ENCODE measurements around the gene MACIR. TPM values are rescaled to one million over a fixed set of nuclear protein-coding genes. Genes with fewer than 3 reads are reported as not detected.

The MACIR gene, protein sequence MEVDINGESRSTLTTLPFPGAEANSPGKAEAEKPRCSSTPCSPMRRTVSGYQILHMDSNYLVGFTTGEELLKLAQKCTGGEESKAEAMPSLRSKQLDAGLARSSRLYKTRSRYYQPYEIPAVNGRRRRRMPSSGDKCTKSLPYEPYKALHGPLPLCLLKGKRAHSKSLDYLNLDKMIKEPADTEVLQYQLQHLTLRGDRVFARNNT
- total RNA-seq: 3.9 and 5.1 TPM in 2 replicates

DNA sequence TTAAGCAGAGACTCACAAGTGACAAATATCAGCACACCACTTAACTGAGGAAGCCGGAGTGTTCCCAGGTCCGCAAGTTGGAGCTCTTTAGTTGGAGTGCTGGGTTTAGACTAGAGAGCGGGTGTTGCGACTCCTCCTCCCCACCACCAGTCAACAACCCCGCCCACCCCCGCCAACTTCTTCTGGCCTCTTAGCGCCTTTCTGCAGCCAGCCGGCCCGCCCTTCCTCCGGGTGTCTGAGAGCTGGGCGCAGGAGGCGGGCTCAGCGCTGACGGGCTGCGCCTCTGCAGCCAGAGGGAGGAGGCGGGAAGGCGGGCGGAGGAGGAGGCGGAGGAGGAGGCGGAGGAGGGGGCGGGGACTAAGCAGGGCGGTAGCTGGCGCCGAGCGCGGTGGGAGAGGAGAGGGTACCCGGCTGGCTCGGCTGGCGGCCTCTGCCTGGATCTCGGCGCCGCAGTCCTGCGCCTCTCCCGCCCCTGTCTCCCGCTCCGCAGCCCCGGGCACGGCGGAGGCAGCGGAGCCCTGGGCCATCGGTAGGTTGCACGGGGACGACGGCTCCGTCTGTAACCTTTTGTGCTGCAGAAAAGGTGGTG lies at the start of gene MACIR:
MACIR (plus strand) TSS at position 396 of the 589 bp plus-strand sequence. CDS start 17,157 bp downstream, outside the sequence.
- H3K4me1 Mint-ChIP-seq: peaks cover 19% of the 10 kb centered on the region
- no peaks in the 10 kb centered on the region for H3K9me3 Mint-ChIP-seq
- ChIA-PET CTCF (interaction anchor here (1.1 to 1.6 kb wide), 2 partner anchors 26 to 34 kb away, joined by 3 to 4 read pairs; no protein-coding TSS in a partner anchor), POLR2A (interaction anchor here (0.7 to 2.5 kb wide), 9 partner anchors 11 to 503 kb away, joined by 3 to 41 read pairs (median 5); partner anchors contain the start of genes GIN1, PAM and PPIP5K2)
- intact Hi-C loops (cut with micrococcal nuclease): loop anchor here (1.0 to 2.0 kb wide), 4 partner anchors 34 to 502 kb away; partner anchors contain the start of genes GIN1, NUDT12 and PPIP5K2
- peaks cover 4% of the 10 kb centered on the region for H3K36me3 Mint-ChIP-seq (ENCODE audit: low read depth)
- TF ChIP-seq, protein P1, sequence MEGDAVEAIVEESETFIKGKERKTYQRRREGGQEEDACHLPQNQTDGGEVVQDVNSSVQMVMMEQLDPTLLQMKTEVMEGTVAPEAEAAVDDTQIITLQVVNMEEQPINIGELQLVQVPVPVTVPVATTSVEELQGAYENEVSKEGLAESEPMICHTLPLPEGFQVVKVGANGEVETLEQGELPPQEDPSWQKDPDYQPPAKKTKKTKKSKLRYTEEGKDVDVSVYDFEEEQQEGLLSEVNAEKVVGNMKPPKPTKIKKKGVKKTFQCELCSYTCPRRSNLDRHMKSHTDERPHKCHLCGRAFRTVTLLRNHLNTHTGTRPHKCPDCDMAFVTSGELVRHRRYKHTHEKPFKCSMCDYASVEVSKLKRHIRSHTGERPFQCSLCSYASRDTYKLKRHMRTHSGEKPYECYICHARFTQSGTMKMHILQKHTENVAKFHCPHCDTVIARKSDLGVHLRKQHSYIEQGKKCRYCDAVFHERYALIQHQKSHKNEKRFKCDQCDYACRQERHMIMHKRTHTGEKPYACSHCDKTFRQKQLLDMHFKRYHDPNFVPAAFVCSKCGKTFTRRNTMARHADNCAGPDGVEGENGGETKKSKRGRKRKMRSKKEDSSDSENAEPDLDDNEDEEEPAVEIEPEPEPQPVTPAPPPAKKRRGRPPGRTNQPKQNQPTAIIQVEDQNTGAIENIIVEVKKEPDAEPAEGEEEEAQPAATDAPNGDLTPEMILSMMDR (IDR thresholded peaks at IDR 0.05): no peak
- peak within 1 kb of the TSS; percentile 88 for H3K4me3 Mint-ChIP-seq
- DNase-seq (peak; percentile 84), ATAC-seq (ENCODE audit: low read depth) (peak; percentile 94)
- peak within 1 kb of the TSS; percentile 84 for H3K27ac Mint-ChIP-seq
- peaks cover 2% of the 10 kb centered on the region for H3K27me3 Mint-ChIP-seq

DNA sequence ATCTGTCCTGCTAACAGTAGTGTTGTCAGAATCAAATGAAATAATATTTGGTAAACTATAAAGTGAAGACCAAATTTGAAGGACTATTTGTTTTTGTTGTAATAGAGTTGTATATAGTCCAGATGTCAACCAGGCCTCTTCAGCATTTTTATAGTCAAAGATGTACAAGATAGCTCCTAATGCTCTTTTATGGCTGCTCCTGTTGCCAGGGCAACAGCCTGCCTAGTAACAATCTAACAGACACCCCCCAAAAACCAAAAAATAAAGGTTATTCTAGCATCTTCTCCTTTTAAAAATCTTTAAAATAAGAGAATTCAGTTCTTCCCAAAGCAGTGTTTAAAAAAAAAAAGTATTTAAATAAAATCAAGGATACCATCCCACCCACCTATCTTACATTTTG lies 49.5 kb upstream of the MACIR start:
- POLR2A ChIA-PET: no interaction called here
- no peak overlapping the region for H3K4me3 Mint-ChIP-seq
- intact Hi-C loops (cut with micrococcal nuclease): no loop called here
- peaks cover 27% of the 10 kb centered on the region for H3K4me1 Mint-ChIP-seq
- CTCF ChIA-PET: no interaction called here
- no peaks in the 10 kb centered on the region for H3K9me3 Mint-ChIP-seq
- peaks cover 33% of the 10 kb centered on the region for H3K36me3 Mint-ChIP-seq (ENCODE audit: low read depth)
- DNase-seq (no peak), ATAC-seq (ENCODE audit: low read depth) (no peak)
- TF ChIP-seq, protein P1 (IDR thresholded peaks at IDR 0.05): no peak
- H3K27ac Mint-ChIP-seq: no peak overlapping the region
- H3K27me3 Mint-ChIP-seq: no peaks in the 10 kb centered on the region

DNA sequence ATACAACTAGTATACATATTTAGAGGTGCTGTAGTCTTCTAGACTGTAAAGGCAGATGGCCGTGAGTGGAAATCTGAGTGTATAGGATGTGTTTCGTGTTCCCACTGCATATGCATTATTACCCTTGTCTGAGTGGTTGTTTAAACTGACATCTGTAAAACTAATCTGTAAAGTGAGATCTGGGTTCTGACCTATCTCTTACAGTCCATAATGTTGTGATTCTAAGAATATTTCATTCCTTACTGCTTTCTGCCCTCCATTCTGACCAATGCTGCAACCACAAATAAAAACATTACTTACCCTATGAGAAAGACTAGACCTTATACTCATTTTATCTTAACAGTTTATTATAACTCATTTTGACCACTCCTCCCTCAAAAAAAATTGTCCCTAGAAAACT lies 47.6 kb upstream of the MACIR start:
- H3K27ac Mint-ChIP-seq: no peak overlapping the region
- no peaks in the 10 kb centered on the region for H3K9me3 Mint-ChIP-seq
- H3K36me3 Mint-ChIP-seq (ENCODE audit: low read depth): peaks cover 16% of the 10 kb centered on the region
- H3K4me1 Mint-ChIP-seq: peaks cover 27% of the 10 kb centered on the region
- H3K4me3 Mint-ChIP-seq: no peak overlapping the region
- TF ChIP-seq, protein P1 (IDR thresholded peaks at IDR 0.05): no peak
- POLR2A ChIA-PET: no interaction called here
- ATAC-seq (ENCODE audit: low read depth): no peak
- CTCF ChIA-PET: no interaction called here
- intact Hi-C loops (cut with micrococcal nuclease): no loop called here
- no peaks in the 10 kb centered on the region for H3K27me3 Mint-ChIP-seq
- DNase-seq: no peak

DNA sequence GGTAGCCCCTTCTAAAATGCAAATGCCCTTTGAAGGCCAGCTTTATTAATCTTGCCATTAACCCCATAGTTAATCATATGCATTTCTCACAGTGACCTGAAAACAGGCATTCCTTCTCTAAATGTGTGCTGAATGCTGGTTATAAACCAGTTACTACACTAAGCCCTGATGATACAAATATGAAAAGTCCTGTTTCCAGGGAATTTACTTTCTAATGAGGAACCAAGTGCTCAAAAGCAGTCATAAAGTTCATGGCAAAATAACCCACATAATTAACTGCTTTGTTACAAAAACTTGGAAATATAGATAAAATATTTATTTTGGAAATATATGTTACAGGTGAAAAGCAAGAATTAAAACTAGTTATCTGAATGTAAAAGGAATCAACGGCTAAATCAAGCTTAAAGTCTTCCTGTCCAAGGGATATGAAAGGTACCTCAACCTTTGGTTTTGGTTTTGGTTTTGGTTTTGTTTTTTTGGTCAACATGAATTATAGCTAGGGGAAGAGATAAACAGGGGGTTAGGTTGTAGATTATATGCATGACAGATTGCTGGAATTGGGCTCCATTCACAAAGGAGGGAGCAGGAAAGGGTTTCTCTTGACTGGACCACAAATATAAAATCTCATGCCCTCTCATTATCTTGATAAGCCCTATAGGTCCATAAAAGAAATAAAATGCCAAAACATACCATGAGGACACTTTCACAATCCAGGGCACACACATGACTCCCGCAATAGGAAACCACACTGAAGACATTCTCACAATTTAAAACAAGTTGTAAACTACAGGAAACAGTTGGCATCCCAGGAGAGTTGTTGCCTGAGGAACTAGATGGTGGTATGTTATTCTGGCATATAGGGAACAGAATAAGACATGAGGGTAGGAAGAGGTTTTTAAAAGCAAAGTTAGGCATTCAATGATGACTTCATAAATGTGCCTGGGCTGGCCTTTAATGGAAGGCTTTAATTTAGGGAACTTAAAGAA lies 46.7 kb upstream of the MACIR start:
- ATAC-seq (ENCODE audit: low read depth) (peak; percentile 25), DNase-seq (no peak)
- TF ChIP-seq, protein P1 (IDR thresholded peaks at IDR 0.05): no peak
- no peaks in the 10 kb centered on the region for H3K9me3 Mint-ChIP-seq
- peaks cover 27% of the 10 kb centered on the region for H3K4me1 Mint-ChIP-seq
- POLR2A ChIA-PET: no interaction called here
- H3K4me3 Mint-ChIP-seq: peak overlapping the region; percentile 36
- intact Hi-C loops (cut with micrococcal nuclease): no loop called here
- peaks cover 8% of the 10 kb centered on the region for H3K36me3 Mint-ChIP-seq (ENCODE audit: low read depth)
- CTCF ChIA-PET: interaction anchor here (0.8 kb wide), 1 partner anchor 13 kb away, joined by 4 read pairs; no protein-coding TSS in a partner anchor
- H3K27me3 Mint-ChIP-seq: no peaks in the 10 kb centered on the region
- H3K27ac Mint-ChIP-seq: no peak overlapping the region
